Cardiac fibroblast (primary cell): ENCODE data around the gene IPCEF1.

ENCODE experiments used
- DNase-seq, 2 donors: peaks; one replicate each; pipeline versions ENCODE4 v3.0.0 to v3.0.0-alpha.2; 2010; ENCODE audit warnings: low read depth in 2 of 2
- H3K4me3 ChIP-seq, 2 donors: replicated peaks in 1 of 2; 1 replicate in 1 of 2; 2 replicates in 1 of 2; pipeline ENCODE4 v1.5.1; 2011; ENCODE audit warnings: low read depth in 2 of 2, low read length in 2 of 2, mild to moderate bottlenecking in 2 of 2, moderate library complexity in 1 of 2
- TF ChIP-seq, protein P1 (sequence below): IDR thresholded peaks from one replicate; pipeline ENCODE4 v1.5.1; 2011; ENCODE audit warnings: low read depth, mild to moderate bottlenecking, low read length, inconsistent platforms

IPCEF1 gene

DNA sequence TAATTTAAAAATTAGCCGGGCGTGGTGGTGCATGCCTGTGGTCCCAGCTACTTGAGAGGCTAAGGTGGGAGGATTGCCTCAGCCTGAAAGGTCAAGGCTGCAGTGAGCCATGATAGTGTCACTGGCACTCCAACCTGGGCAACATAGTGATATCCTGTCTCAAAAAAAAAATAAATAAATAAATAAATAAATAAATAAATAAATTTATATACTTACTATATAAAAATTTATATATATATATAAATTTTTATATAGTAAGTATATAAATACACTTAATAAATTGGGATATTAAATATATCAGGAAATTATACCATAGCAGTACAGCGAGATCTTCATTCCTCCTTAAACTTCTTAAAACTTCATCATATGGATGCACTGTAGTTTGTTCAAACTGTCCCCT is 23.0 kb upstream of the IPCEF1 start:
- no peak overlapping the region for H3K4me3 ChIP-seq
- TF ChIP-seq, protein P1, sequence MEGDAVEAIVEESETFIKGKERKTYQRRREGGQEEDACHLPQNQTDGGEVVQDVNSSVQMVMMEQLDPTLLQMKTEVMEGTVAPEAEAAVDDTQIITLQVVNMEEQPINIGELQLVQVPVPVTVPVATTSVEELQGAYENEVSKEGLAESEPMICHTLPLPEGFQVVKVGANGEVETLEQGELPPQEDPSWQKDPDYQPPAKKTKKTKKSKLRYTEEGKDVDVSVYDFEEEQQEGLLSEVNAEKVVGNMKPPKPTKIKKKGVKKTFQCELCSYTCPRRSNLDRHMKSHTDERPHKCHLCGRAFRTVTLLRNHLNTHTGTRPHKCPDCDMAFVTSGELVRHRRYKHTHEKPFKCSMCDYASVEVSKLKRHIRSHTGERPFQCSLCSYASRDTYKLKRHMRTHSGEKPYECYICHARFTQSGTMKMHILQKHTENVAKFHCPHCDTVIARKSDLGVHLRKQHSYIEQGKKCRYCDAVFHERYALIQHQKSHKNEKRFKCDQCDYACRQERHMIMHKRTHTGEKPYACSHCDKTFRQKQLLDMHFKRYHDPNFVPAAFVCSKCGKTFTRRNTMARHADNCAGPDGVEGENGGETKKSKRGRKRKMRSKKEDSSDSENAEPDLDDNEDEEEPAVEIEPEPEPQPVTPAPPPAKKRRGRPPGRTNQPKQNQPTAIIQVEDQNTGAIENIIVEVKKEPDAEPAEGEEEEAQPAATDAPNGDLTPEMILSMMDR = no peak
- no peak for DNase-seq

DNA sequence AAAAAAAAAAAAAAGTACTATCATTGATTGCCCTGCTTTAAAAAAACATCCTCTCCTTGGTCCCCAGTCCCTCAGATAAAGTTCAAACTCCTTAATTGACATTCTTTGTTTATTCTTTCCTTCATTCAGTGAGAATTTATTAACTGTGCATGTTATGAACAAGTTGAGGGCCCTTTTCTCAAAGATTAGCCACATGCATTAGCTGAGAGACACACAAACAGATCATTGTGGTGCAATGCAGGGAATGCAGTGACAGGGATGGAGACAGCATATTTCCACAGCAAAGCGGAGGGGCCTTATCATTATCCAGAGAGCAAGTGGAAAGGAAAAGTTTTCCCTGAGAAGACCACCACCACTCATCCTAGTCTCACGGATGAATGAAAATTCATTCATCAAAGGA is 21.9 kb upstream of the IPCEF1 start:
- H3K4me3 ChIP-seq = no peak overlapping the region
- DNase-seq = no peak
- TF ChIP-seq, protein P1 = no peak

DNA sequence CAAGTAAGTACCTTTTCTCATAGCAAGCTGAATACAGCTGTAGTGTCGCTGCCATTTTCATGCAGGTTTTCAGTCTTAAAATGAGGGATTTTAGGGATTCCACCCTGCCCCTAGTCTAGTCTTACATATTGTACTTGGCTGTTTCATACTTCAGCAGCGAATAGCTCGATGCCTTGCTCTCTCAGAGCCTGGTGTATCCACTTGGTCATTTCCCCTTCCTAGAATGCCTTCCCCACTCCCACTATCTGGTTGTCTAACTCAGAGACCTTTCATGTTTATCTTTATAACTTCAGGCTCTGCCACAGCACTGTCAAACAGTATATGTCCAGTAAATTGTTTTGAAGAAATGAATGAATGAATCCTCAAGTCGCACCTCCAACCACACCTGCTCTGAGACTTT is 21.1 kb upstream of the IPCEF1 start:
- no peak for DNase-seq
- H3K4me3 ChIP-seq = no peak overlapping the region
- TF ChIP-seq, protein P1 = no peak

DNA sequence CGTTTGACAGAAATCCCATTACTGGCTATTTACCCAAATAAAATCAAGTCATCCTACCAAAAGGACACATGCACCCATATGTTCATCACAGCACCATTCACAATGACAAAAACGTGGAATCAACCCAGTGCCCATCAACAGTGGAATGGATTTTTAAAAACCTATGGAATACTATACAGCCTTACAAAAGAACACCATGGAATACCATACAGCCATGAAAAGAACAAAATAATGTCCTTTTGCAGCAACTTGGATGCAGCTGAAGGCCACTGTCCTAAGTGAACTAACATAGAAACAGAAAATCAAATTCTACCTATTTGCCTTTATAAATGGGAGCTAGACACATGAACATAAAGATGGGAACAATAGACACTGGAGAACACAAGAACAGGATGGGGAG is 17.4 kb upstream of the IPCEF1 start:
- DNase-seq = no peak
- H3K4me3 ChIP-seq = no peak overlapping the region
- TF ChIP-seq, protein P1 = no peak

DNA sequence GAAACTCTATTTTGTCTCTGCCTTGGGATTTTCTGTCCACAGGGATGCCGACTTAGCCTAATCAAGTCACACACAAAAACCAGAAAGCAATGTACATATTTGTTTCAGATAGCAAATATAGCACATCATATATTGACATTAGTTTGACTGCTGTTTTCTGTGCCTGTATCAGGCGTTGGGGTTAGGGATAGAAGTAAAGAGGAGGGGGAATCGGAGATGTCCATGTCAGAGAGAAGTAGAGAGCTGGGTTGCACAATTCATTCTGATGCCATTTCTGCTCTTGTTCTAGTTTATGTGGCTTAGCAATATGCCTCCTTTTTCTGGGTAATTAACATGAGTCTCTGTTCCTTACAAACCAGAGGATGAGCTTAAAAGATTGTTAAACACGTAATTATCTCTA is 14.7 kb upstream of the IPCEF1 start:
- TF ChIP-seq, protein P1 = no peak
- no peak overlapping the region for H3K4me3 ChIP-seq
- DNase-seq = no peak

DNA sequence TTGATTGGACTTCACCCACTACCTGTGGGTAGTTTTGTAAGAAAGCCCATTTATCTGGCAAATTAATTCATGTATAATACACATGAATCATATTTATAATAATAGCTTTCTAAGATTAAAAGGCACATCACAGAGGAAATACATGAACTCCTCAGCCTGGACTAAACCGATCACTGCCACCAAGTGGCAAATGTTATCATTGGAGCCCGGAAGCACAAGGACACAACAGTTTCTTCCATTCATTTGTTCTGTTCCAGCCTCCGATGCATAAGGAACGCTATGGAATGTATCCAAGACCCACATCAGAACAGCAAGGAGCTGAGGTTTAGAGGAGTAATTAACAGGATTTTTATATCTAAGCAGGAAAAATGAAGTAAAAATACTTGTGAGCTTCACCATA is 13.9 kb upstream of the IPCEF1 start:
- peak; percentile 51 to 55 for DNase-seq
- no peak overlapping the region for H3K4me3 ChIP-seq

More for the DNA sequence above, 13.9 kb upstream of the IPCEF1 start:
- TF ChIP-seq, protein P1 = peak; percentile 43
